Measurements from ENCODE around the gene EYS. TPM values are rescaled to one million over a fixed set of nuclear protein-coding genes. Genes with fewer than 3 reads are reported as not detected.

EYS gene
- total and polyA plus RNA-seq, 2 of the 13 experiments (the other 11 are each of a cell fraction or from before 2014, with no cell fraction given) = 0.04 to 0.07 TPM

- TF ChIP-seq THAP8 (CRISPR knock-in tag; IDR thresholded peaks at IDR 0.05; ENCODE audit: borderline replicate concordance) (no peak), MYPOP (CRISPR knock-in tag; IDR thresholded peaks at IDR 0.05) (no peak), CBX1 (IDR thresholded peaks at IDR 0.05; ENCODE audit: low read depth) (no peak), HIVEP1 (CRISPR knock-in tag; IDR thresholded peaks at IDR 0.05) (no peak), FOXK1 (CRISPR knock-in tag; IDR thresholded peaks at IDR 0.05; ENCODE audit: borderline replicate concordance, low read depth) (no peak)
These were observed 1418.7 kb downstream of the EYS start (continued) for GRCh38 chr6:64288351-64288750.

GRCh38 chr6:64281167-64281566, 1425.9 kb downstream of the EYS start:
- DNase-seq (ENCODE audit: low spot score) (no peak), FAIRE-seq (no peak), ATAC-seq (no peak)
- no peaks in the 10 kb centered on the region for H3K27me3 ChIP-seq (ENCODE audit: control insufficient read depth in 1 of 2, insufficient read depth in 2 of 2, low read length in 2 of 2)
- H3K36me3 ChIP-seq (replicated peaks in 1 of 2; ENCODE audit: control insufficient read depth in 1 of 2, insufficient read depth in 2 of 2, low read length in 2 of 2) = no peaks in the 10 kb centered on the region
- in situ Hi-C loops (cut with HindIII; ENCODE audit: extremely low pct_ligation_motif_present, low pct_unique_long_range_greater_than_20kb) (no loop called here), intact Hi-C loops (cut with micrococcal nuclease; ENCODE audit: unreplicated experiment) (loop anchor here (5.0 kb wide), 1 partner anchor 451 kb away; no protein-coding TSS in a partner anchor)
- no peak overlapping the region; a peak in 1 of 6 replicates for H3K4me3 ChIP-seq (replicated peaks in 1 of 3; ENCODE audit: insufficient read depth in 1 of 3, low read depth in 2 of 3, low read length in 3 of 3)
- no peak overlapping the region for H3K4me2 ChIP-seq (ENCODE audit: low read depth, low read length)
- no peak overlapping the region for H3K9ac ChIP-seq (ENCODE audit: insufficient read depth, low read depth, low read length)
- no peaks in the 10 kb centered on the region for H4K20me1 ChIP-seq (ENCODE audit: insufficient read depth, low read length)
- 0% methylated on average over 1 of the region's 1 CpG for WGBS (ENCODE audit: low lambda C conversion rate)
- 0 out of 2 replicates have a peak, but pooled peaks cover 8% of the 10 kb centered on the region for H3K4me1 ChIP-seq (ENCODE audit: insufficient read depth, low read length)
- H2AFZ ChIP-seq (ENCODE audit: low read length) = no peak overlapping the region
- BruUV-seq (replicated peaks) = no TSS peak
- no peak overlapping the region for H3K27ac ChIP-seq (ENCODE audit: extremely low read length, insufficient read depth, low read length)
- H3K79me2 ChIP-seq (ENCODE audit: insufficient read depth, low read length) = no peaks in the 10 kb centered on the region
- H3K9me3 ChIP-seq (ENCODE audit: low read length) = no peaks in the 10 kb centered on the region
- ChIA-PET POLR2A (no interaction called here), CTCF (ENCODE audit: low intra/inter-chr PET ratio, low total read pairs) (interaction anchor here (3.4 kb wide), 1 partner anchor 50 kb away, joined by 36 read pairs; no protein-coding TSS in a partner anchor)
- TF ChIP-seq TEAD2 (CRISPR knock-in tag; IDR thresholded peaks at IDR 0.05) (no peak), ZNF292 (CRISPR knock-in tag; IDR thresholded peaks at IDR 0.05; ENCODE audit: borderline replicate concordance, low read depth) (no peak), ZBTB14 (CRISPR knock-in tag; IDR thresholded peaks at IDR 0.05) (no peak), ZBTB44 (CRISPR knock-in tag; IDR thresholded peaks at IDR 0.05) (no peak), KLF13 (CRISPR knock-in tag; IDR thresholded peaks at IDR 0.05) (no peak), LCORL (IDR thresholded peaks at IDR 0.05) (no peak), LCORL (CRISPR knock-in tag; IDR thresholded peaks at IDR 0.05) (no peak), NAIF1 (CRISPR knock-in tag; IDR thresholded peaks at IDR 0.05; ENCODE audit: borderline replicate concordance) (no peak), NR2C2 (CRISPR knock-in tag; IDR thresholded peaks at IDR 0.05; ENCODE audit: borderline replicate concordance) (no peak), ZNF234 (CRISPR knock-in tag; conservative IDR thresholded peaks at IDR 0.05) (no peak), RBM22 (optimal IDR thresholded peaks at IDR 0.05; ENCODE audit: low read length) (no peak), LBX2 (CRISPR knock-in tag; IDR thresholded peaks at IDR 0.05; ENCODE audit: borderline replicate concordance) (no peak)

Data from HepG2 (cell line).